Activated CD8-positive, alpha-beta memory T cell treated with anti-CD3 and anti-CD28 coated beads for 36 hours (primary cell): ENCODE data around the gene IGF2R. TPM values are rescaled to one million over a fixed set of nuclear protein-coding genes. Genes with fewer than 3 reads are reported as not detected.
"Not testable (repeated sequence)": the region's sequence is repeated elsewhere in the genome, so short reads cannot be mapped to it uniquely, and the experiment has no call there.

Source experiments
- CTCF ChIA-PET: fragments of 350-600 bp; sonication (Branson Sonifier 250); formaldehyde crosslinking; loops from one replicate; lab custom pipeline; 2021; ENCODE audit warnings: antibody characterized with exemption; lab: Charles Lee
- POLR2A ChIA-PET: fragments of 350-600 bp; sonication (Branson Sonifier 250); formaldehyde crosslinking; loops from one replicate; lab custom pipeline; 2021; ENCODE audit warnings: antibody characterized with exemption; lab: Charles Lee
- total RNA-seq, 2 experiments: library from RNA; stranded (reverse); gene quantifications; one replicate each; pipeline ENCODE4 v1.2.3, GENCODE V29; 2021

The IGF2R gene
- total RNA-seq, 2 experiments from 2014 or later = 125 to 128 TPM

DNA sequence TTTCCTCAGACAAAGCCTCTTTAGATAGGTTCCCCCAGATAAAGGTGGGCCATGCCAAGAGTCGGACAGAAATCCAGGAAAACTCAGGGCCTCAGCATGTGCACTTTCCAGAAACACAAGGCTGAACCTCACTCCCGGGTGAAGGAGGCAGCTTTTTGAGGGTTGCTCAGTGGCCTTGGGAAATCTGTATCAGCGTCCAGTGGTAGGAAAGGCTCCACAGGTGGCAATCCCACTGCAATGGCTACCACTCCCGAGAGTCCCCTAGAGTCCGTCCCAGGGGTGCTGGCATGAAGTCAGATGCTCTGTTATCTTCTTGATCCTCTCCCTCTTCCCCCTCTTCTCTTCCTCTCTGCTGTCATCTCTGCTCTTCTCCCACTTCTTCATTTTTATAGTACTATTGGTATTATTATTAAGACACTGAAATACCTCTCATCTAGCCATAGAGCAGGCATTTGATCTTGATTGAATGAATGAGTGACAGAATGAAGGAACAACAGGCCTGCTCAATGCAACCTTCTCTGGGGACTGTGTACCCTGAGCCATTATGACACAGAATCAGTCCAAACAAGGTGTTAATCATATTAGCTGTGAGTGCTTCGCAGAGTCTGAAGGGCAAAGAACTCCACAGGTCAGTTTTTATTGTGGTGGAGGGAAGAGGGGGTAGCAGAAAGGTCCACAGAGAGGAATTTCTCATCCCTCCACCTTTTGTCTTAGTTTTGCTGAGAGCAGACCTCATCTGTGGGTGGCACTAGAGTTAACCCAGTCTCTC, 166.1 kb downstream of the IGF2R start:
- CTCF ChIA-PET = no interaction called here

GRCh38 chr6:160135907-160136655, 167.2 kb downstream of the IGF2R start:
- ChIA-PET POLR2A (no interaction called here), CTCF (interaction anchor here (3.7 kb wide), 1 partner anchor 319 kb away, joined by 19 read pairs; no protein-coding TSS in a partner anchor)

More for the DNA sequence above, 166.1 kb downstream of the IGF2R start:
- POLR2A ChIA-PET = no interaction called here

DNA sequence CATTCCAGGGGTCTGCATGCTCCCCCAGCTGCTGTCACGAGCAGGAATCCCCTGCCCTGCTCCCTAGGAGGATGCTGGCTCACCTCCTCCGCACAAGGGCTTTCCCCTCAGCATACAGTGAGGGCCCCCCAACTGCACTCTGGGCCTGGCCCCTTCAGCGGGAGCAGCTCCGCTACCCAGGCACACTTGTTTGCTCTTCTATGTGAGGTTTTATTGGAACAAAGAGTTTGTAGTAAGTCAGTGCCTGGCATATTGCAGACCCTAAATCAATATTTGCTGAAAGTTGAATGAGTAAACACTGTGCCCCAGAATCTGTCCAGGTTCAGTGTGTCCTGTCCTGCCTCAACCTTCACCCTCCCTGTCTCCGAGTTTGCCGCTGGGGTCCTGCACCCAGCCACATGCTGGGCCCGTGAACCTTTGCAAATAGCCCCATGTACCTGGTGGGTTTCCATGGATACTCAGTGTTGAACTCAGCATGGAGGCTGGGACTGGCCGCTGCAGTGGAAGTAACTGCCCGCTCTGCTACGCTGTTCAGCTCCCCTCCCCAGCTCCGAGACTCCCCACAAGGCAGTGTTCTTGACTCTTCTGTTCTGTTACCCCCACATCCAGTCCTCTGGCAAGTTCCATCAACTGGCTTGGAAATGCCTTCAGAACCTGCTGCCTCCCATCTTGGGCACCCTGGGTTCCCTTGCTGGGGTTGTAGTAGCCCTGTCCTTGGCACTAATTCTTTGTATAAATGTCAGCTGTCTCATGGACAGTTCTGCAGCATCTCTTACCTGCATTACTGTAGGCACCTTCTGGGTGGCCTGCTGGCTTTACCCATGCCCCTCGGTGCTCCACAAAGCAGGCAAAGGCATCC, 168.5 kb downstream of the IGF2R start:
- POLR2A ChIA-PET = no interaction called here
- CTCF ChIA-PET = interaction anchor here (0.7 to 3.7 kb wide), 2 partner anchors 318 to 326 kb away, joined by 3 to 19 read pairs; no protein-coding TSS in a partner anchor

DNA sequence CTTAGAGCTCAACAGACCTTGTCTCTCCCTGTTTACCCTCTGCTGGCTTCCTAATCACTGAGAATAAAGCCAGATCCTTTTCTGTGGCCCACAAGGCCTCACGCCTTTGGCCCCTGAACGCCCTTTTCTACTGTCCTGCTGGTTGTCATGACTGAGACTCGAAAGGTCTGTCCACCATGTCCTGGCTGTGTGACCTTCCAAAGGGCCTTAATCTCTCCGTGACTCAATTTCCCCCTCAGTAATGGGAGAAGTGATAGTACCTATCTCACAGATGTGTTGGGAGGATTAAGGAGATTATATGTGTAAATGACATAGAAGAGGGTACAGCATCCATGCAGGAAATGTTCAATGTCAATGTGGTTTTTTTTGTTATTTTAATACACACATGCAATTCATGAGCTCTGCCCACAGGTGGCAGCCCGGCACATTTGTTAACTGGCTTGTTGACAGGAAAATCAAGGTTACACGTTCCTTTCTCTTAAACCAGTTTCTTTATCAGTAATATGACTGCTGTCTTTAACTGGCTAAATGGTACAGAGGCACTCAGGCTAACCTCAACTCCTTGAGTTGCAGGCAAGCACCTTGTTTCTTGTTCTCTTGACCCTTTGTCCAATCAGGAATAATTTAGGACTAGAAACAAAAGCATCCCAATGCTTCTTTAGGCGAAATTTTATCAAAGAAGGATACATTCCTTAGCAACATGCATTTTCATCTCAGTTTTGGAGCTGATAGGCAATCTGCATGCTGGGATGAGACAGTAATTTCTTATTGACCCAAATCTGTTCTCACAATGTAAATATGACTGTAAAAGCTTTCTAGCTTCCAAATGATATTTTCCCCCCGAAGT, 169.3 kb downstream of the IGF2R start:
- POLR2A ChIA-PET = no interaction called here
- CTCF ChIA-PET = interaction anchor here (0.6 to 3.7 kb wide), 5 partner anchors 28 to 325 kb away, joined by 3 to 19 read pairs (median 3); partner anchors contain the start of gene SLC22A3

- ChIA-PET POLR2A (no interaction called here), CTCF (interaction anchor here (0.6 to 3.7 kb wide), 4 partner anchors 29 to 316 kb away, joined by 3 to 19 read pairs (median 4); partner anchors contain the start of gene SLC22A3)
These were observed 170.0 kb downstream of the IGF2R start for GRCh38 chr6:160138839-160139419.

- CTCF ChIA-PET = interaction anchor here (1.5 to 3.7 kb wide), 2 partner anchors 83 to 316 kb away, joined by 4 to 19 read pairs; no protein-coding TSS in a partner anchor
- POLR2A ChIA-PET = no interaction called here
These were observed 170.6 kb downstream of the IGF2R start for GRCh38 chr6:160139420-160139851.

DNA sequence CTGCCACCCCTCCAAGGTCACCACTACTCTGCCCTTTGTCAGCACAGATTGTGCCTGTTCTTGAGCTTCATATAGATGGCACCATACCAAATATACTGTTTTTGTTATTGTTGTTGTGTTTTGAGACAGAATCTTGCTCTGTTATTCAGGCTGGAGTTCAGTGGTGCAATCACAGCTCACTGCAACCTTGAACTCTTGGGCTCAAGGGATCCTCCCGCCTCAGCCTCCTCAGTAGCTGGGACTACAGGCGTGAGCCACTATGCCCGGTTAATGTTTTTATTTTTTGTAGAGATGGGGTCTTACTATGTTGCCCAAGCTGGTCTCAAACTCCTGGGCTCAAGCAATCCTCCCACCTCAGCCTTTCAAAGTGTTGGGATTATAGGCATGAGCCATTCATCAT, 171.6 kb downstream of the IGF2R start:
- CTCF ChIA-PET = interaction anchor here (1.9 kb wide), 1 partner anchor 315 kb away, joined by 6 read pairs; no protein-coding TSS in a partner anchor
- POLR2A ChIA-PET = not testable (repeated sequence)

- ChIA-PET CTCF (interaction anchor here (1.9 kb wide), 1 partner anchor 315 kb away, joined by 6 read pairs; no protein-coding TSS in a partner anchor), POLR2A (no interaction called here)
These were observed 172.3 kb downstream of the IGF2R start for GRCh38 chr6:160141001-160141726.

GRCh38 chr6:160142115-160142715, 173.3 kb downstream of the IGF2R start:
- ChIA-PET CTCF (no interaction called here), POLR2A (no interaction called here)

DNA sequence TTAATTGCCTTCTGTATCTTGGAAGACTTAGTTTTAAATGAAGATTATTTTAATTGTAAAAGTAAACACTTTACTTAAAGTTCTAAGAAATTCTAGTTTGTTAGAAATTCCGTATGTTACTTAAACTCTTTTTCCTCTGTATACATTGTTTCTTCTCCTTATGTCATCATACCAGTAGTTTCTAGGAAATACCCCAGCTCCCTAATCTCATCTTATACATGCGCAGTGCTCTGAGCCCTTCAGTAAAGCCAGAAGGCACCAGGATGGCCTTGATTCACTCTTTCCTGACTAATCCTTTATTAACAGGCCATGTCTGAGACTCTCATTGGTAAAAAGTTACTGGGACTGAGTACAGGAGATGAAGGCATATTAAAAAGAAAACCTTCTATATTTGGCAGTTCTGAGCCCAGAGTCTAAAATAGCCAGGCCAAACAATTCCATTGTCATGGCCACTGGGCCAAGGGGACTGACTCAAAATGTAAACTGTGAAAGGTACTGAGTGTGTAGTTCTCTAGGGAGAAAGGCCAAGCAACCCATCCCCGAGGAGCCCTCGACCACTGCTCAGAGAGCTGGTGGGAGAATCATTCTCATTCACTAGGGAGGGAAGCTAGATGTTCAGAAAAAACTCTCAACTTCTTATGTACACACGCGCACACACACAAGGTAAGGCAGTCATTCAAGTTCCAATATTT, 177.7 kb downstream of the IGF2R start:
- POLR2A ChIA-PET = no interaction called here
- CTCF ChIA-PET = no interaction called here

GRCh38 chr6:160147146-160147536, 178.3 kb downstream of the IGF2R start:
- CTCF ChIA-PET = no interaction called here
- POLR2A ChIA-PET = no interaction called here

- ChIA-PET POLR2A (no interaction called here), CTCF (no interaction called here)
These were observed 185.6 kb downstream of the IGF2R start for GRCh38 chr6:160154471-160154870.

DNA sequence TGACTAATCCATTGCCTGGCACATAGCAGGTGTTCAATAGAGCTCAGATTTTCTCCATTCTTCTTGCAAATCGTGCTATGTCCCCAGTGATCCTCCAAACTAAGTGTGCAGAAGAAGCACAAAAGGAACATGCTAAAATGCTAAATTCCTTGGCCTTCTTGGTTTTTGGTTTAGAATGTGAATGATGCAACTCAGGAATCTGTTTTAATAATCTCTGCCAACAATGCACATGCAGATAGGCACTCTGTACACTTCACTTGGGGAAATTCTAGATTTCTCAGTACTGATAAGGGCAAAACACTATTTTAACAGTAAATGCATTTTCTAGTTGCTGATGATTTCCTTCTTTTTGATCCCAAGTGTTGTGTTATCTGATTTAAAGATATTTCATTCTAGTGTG, 188.0 kb downstream of the IGF2R start:
- ChIA-PET CTCF (no interaction called here), POLR2A (no interaction called here)

DNA sequence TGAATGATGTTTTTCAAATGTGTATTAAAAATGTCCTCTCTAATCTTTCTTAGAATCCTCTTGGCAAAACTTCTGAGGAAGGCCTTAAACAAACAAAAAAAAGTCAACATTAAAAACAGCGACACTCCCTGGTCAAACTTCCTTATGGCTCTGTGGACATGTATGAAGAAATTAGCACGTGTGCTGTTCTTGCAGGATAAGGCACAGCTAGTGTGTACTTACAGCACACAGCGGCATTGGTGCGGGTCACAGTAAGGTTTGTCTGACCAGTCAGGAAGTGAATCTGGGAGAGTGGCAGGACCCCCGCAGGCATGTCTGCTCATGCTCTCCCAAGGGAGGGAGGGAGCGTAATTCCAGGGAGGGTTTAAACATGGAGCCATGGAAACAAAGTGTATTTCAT, 191.6 kb downstream of the IGF2R start:
- ChIA-PET POLR2A (no interaction called here), CTCF (no interaction called here)
